HL-60/S4 treated with phorbol 12-myristate 13-acetate at 8.2 ng/mL for 4 days and 3 days (cell line): Measurements from ENCODE around the gene GIPC2.

Source experiments
- in situ Hi-C: fragments of 300-500 bp; cut with MboI; formaldehyde crosslinking; loops from 2 replicates; pipeline ENCODE4 v1.15.0; 2022; ENCODE audit warnings: low sequenced_read_pairs

The GIPC2 gene

DNA sequence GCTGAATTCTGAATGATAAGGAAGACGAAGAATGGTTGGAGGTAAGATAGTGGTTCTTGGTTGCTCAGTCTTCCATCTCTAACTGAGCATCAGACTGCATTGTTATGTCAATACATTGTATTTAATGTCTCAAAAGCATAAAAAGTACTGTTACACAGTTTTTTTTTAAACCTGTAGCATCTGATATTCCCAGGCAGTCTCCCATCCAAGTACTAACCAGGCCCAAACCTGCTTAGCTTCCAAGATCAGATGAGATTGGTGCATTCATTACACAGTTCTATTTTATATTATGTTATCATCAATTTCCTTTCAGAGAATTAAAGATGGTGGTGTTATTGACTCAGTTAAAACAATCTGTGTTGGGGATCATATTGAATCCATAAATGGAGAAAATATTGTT lies 48.9 kb downstream of the GIPC2 start:
- in situ Hi-C loops, result no loop called here

GRCh38 chr1:78095593-78095992 lies 49.8 kb downstream of the GIPC2 start:
- in situ Hi-C loops, result no loop called here

DNA sequence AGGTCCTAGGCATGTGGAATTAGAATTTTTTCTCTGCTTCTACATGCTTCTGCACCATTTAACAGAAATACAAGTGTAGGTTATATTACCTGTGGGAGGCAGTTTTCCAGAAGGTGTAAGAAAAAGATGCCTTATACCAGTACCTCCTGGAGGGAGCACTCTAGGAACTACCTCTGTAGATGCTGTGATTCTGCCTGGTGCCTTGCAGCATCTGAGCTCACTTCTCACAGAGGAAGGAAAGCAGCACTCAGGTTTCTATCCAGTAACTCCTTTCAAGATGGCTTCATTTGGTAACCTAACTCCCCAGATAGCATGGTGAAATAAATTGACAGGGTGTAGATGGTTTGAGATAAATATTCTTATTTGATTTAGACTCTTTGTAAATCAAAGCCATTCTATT lies 50.3 kb downstream of the GIPC2 start:
- in situ Hi-C loops, result no loop called here

GRCh38 chr1:78096976-78097375 lies 51.2 kb downstream of the GIPC2 start:
- in situ Hi-C loops, result no loop called here

GRCh38 chr1:78101051-78101450 lies 55.3 kb downstream of the GIPC2 start:
- in situ Hi-C loops, result loop anchor here (25.0 kb wide), 1 partner anchor 964 kb away; no protein-coding TSS in a partner anchor

GRCh38 chr1:78101514-78101913 lies 55.7 kb downstream of the GIPC2 start:
- in situ Hi-C loops, result loop anchor here (25.0 kb wide), 1 partner anchor 964 kb away; no protein-coding TSS in a partner anchor

DNA sequence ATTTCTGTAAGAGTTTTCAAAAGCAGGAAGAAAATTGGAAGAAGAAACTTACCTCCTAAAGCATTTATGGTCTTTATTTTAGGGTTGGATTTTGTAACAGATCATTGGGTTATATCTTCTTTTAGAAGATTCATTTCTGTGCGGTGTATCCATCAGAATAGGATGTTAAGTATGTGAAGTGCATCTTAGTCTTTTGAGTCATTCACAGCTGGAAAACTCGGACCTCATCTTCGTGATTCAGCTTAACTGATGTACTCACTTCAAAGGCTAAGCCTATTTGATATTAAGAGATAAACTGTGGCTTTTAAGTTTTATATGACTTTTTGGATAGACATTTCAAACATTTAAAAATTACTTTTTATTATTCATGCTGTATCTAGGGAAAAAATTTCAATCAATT lies 56.3 kb downstream of the GIPC2 start:
- in situ Hi-C loops, result loop anchor here (25.0 kb wide), 1 partner anchor 965 kb away; no protein-coding TSS in a partner anchor

- in situ Hi-C loops, result loop anchor here (25.0 kb wide), 1 partner anchor 966 kb away; no protein-coding TSS in a partner anchor
These were observed 57.1 kb downstream of the GIPC2 start for GRCh38 chr1:78102916-78103315.

- in situ Hi-C loops, result loop anchor here (25.0 kb wide), 1 partner anchor 967 kb away; no protein-coding TSS in a partner anchor
These were observed 58.6 kb downstream of the GIPC2 start for GRCh38 chr1:78104322-78104721.

DNA sequence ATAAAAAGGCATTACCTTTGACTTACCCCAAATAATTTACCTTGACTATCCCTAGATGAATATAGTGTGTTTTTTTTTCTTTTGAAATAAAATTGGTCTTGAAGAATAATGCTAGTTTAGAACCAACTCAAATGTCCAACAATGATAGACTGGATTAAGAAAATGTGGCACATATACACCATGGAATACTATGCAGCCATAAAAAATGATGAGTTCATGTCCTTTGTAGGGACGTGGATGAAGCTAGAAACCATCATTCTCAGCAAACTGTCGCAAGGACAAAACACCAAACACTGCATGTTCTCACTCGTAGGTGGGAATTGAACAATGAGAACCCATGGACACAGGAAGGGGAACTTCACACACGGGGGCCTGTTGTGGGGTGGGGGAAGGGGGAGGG lies 63.9 kb downstream of the GIPC2 start:
- in situ Hi-C loops, result loop anchor here (25.0 kb wide), 1 partner anchor 972 kb away; no protein-coding TSS in a partner anchor

GRCh38 chr1:78113156-78113916 lies 67.6 kb downstream of the GIPC2 start:
- in situ Hi-C loops, result loop anchor here (25.0 kb wide), 1 partner anchor 976 kb away; no protein-coding TSS in a partner anchor

DNA sequence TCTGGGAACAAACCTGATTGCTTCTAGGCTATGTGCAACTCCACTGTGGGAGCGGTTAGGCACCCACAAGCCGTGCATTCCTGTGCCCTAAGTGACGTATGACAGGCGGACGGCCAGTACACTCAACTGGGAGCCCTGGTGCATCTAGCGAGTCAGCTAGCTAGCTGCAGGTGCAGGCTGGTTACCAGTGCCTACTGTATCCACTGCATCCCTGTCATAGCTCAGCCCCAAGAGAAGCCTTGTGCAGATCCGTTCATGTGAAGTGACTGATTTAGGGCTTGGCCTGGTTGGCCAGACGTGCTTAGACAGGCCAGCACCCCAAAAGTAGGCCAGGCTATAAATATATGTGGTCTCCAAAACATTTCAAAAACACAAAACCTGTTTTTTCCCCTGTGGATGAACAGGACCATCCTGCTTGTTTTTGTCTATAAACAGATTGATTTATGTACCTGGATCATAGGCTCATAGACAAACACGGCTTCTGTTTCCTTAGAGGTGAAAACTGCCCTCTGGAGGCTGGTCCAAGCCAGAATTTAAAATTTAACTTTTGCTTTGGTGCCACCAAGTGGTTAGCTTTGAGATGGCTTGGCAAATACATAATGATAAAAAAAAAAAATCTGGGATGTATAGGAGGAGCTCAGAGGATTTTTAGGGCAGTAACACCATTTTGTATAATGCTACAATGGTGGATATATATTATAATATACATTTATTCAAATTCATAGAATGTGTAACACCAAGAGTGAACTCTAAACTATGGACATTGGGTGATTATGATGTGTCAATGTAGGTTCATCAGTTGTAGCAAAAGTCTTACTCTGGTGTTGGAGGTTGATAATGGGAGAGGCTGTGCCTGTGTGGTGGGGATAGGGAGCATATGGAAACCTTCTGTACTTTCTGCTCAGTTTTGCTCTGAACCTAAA lies 68.5 kb downstream of the GIPC2 start:
- in situ Hi-C loops, result loop anchor here (25.0 kb wide), 1 partner anchor 977 kb away; no protein-coding TSS in a partner anchor

DNA sequence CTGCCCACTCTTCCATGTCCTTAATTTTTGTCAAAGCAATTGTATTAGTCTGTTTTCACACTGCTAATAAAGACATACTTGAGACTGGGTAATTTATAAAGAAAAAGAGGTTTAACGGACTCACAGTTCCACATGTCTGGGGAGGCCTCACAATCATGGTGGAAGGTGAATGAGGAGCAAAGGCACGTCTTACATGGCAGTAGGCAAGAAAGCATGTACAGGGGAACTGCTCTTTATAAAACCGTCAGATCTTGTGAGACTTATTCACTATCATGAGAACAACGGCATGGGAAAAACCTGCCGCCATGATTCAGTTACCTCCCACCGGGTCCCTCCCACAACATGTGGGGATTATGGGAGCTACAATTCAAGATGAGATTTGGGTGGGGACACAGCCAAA lies 74.7 kb downstream of the GIPC2 start:
- in situ Hi-C loops, result loop anchor here (25.0 kb wide), 1 partner anchor 983 kb away; no protein-coding TSS in a partner anchor

DNA sequence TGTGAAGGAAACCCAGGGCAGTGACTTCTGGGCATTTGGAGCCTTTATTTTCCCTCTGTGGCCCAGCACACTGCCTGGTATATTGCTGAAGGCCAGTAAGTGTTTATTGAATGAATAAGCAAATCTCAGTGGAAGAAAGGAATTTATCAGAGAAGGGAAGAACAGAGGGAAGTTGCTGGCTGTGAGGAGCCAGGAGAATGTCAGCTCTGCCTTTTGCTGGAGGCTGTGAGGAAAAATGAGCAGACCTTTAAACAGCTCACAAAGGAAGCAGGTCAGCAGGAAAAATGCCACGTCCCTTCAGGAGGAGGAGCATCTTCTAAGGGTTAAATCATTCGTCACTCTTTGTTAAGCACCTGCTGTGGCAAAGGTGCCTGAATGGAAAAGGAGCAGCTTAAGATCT lies 75.9 kb downstream of the GIPC2 start:
- in situ Hi-C loops, result loop anchor here (25.0 kb wide), 1 partner anchor 984 kb away; no protein-coding TSS in a partner anchor

DNA sequence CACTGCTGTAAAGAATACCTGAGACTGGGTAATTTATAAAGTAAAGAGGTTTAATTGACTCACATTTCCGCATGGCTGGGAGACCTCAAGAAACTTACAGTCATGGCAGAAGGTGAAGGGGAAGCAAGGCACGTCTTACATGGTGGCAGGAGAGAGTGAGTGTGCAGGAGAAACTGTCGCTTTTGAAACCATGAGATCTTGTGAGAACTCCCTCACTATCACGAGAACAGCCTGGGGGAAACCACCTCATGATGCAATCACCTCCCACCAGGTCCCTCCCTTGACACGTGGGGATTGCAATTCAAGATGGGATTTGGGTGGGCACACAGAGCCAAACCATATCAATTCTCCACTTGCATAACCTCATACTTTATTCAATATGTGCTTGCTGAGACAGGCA lies 76.6 kb downstream of the GIPC2 start:
- in situ Hi-C loops, result loop anchor here (25.0 kb wide), 1 partner anchor 985 kb away; no protein-coding TSS in a partner anchor

DNA sequence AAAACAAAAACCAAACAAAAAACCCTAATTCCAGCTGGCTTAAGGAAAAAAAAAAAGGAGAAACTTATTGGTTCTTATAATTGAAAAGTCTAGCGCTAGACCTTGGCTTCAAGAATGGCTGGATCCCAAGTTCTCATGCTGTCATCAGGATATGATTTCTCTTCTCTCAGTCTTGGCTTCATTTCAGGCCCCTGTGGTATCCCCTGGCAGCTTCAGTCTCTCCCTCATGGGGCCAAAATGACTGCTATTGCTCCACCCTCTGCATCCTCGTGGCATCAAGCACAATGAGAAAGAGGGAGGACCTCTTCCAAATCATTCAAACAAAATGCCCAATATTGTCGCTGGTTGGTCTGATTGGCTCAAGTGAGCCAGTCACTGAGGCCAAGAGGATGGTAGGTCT lies 80.7 kb downstream of the GIPC2 start:
- in situ Hi-C loops, result no loop called here

DNA sequence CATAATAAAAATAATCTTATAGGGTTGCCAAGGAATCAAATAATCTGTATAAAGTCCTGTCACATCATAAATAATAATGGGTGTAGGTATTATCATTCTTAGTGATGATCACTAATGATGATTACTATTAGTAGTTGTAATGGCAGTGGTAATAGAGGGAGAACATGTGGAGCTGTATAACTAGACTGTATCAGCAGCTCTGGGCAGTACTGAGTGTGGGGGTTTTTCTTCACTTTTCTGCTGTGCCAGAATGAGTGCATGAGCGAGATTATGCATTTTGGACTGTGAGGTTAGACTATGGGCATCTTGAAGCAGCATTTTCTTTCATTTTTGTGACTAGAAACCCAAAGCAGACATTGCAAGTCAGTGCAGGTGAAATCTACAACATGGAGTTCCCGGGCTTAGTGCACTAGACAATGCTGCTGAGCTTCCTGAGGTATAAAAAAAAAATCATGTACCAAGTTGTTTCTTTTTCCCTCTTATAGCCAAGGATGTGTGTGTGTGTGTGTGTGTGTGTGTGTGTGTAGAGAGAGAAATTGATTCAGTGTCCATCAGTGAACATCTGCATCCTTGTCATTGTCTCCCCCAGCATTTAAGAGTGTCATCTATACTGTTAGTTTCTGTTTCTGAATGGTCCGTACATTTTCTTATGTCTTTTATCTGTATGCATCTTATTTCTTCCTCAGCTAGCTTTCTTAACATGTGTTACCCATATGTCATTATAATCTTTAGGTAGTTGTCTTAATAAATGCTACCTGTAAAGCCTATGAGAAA lies 86.6 kb downstream of the GIPC2 start:
- in situ Hi-C loops, result no loop called here

GRCh38 chr1:78132948-78133322 lies 87.2 kb downstream of the GIPC2 start:
- in situ Hi-C loops, result no loop called here

DNA sequence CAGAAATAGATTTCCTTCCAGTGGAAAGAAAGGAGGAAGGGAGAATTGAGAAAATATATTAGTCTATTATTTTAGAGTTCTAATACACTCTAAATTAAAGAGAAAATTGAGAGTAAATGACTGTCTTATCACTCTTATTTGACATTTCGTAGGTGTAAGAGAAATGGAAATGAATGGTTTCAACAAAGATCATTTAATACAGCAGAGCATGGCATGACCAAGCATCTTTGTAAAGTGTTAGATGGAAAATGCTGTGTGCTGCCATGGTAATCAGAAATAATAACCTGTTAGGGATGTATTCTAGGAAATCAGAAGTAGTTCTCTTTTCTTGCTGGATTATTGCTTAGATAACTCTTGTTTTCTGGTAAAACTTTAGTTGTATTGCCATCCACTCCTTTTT lies 90.9 kb downstream of the GIPC2 start:
- in situ Hi-C loops, result no loop called here

DNA sequence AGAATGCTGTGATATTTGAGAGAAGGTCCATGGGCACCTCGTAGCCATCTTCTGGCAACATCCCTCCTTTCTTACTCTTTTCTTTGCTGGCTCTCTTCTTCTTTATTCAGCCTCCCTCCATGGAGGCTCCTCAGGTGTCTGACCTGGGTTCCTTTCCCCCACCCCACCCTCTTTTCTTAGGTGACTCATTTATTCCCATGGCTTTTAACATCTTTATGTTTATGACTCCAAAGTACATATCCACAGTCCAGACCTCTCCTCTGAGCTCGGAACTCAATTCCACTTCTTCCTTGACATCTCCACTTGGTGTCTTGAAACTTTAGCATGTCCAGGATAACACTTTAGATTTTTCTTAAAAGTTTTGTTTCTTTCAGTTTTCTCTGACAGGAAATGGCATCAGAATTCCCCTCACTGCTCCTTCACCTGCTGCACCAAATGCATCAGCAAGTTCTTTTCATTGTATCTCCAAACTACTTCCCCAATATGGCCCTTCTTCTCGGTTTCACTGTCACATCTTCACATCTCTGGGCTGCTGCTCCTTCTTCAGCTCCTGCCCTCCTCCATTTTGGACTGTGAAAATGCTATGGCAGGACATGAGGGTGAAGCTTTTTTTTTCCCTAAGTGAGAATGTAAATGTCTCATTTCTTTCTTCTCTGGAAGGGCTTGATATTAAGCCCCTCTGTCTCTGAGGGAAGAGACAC lies 95.9 kb downstream of the GIPC2 start:
- in situ Hi-C loops, result no loop called here
